ENCODE measurements around the gene NCKAP5.

GRCh38 chr2:133378386-133378785, 189.9 kb downstream of the NCKAP5 start:
- TF ChIP-seq CTCF (IDR thresholded peaks at IDR 0.05 in 4 of 5, conservative IDR thresholded peaks at IDR 0.05 in 1 of 5) (no peak), POLR2A (IDR thresholded peaks at IDR 0.05) (no peak)
